Mesothelial cell of epicardium (in vitro differentiated cells): ENCODE data around the gene SINHCAF. TPM values are rescaled to one million over a fixed set of nuclear protein-coding genes. Genes with fewer than 3 reads are reported as not detected.

Experiments
- DNase-seq, 2 experiments: peaks; one replicate each; pipeline ENCODE4 v3.0.0; 2021; ENCODE audit warnings: low spot score in 2 of 2; ENCODE audit not compliant: unreplicated experiment in 2 of 2
- H3K27ac Mint-ChIP-seq: 2 replicates; pipeline ENCODE4 v1.8.0; 2021; ENCODE audit warnings: mixed read lengths
- H3K27me3 Mint-ChIP-seq: 2 replicates; pipeline ENCODE4 v1.8.0; 2021; ENCODE audit warnings: low read depth, mixed read lengths
- H3K36me3 Mint-ChIP-seq: 2 replicates; pipeline ENCODE4 v1.8.0; 2021; ENCODE audit warnings: mixed read lengths
- H3K4me1 Mint-ChIP-seq: 2 replicates; pipeline ENCODE4 v1.8.0; 2021; ENCODE audit warnings: mixed read lengths
- H3K4me3 Mint-ChIP-seq: 2 replicates; pipeline ENCODE4 v1.8.0; 2021; ENCODE audit warnings: mild to moderate bottlenecking, moderate library complexity, mixed read lengths
- H3K9me3 Mint-ChIP-seq: 2 replicates; pipeline ENCODE4 v1.8.0; 2021; ENCODE audit warnings: mixed read lengths
- total RNA-seq: library from RNA; stranded (reverse); gene quantifications from 3 replicates; pipeline ENCODE4 v1.2.1, GENCODE V29; 2021
- TF ChIP-seq, protein P1 (sequence below): fragments of 200-600 bp; sonication (generic); IDR thresholded peaks from one replicate; pipeline ENCODE4 v1.5.0; 2021; ENCODE audit warnings: antibody characterized with exemption; ENCODE audit not compliant: unreplicated experiment

The SINHCAF gene
- total RNA-seq, 1 donor from 2014 or later = 241 TPM

DNA sequence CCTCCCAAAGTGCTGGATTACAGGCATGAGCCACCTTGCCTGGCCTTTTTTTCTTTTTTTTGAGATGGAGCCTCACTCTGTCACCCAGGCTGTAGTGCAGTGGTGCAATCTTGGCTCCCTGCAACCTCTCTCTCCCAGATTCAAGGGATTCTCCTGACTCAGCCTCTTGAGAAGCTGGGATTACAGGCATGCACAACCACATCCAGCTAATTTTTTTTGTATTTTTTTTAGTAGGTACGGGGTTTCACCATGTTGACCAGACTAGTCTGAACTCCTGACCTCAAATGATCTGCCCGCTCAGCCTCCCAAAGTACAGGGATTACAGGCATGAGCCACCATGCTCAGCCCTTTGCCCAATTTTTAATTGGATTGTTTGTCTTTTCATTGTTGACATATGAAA, 58.0 kb downstream of the SINHCAF start:
- Mint-ChIP-seq H3K36me3 (peaks cover 2% of the 10 kb centered on the region), H3K9me3 (no peaks in the 10 kb centered on the region), H3K27me3 (no peaks in the 10 kb centered on the region), H3K4me3 (no peak overlapping the region), H3K4me1 (peaks cover 7% of the 10 kb centered on the region), H3K27ac (no peak overlapping the region)
- no peak for DNase-seq
- TF ChIP-seq, protein P1, sequence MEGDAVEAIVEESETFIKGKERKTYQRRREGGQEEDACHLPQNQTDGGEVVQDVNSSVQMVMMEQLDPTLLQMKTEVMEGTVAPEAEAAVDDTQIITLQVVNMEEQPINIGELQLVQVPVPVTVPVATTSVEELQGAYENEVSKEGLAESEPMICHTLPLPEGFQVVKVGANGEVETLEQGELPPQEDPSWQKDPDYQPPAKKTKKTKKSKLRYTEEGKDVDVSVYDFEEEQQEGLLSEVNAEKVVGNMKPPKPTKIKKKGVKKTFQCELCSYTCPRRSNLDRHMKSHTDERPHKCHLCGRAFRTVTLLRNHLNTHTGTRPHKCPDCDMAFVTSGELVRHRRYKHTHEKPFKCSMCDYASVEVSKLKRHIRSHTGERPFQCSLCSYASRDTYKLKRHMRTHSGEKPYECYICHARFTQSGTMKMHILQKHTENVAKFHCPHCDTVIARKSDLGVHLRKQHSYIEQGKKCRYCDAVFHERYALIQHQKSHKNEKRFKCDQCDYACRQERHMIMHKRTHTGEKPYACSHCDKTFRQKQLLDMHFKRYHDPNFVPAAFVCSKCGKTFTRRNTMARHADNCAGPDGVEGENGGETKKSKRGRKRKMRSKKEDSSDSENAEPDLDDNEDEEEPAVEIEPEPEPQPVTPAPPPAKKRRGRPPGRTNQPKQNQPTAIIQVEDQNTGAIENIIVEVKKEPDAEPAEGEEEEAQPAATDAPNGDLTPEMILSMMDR = no peak

- TF ChIP-seq, protein P1 = no peak
- DNase-seq = no peak
- Mint-ChIP-seq H3K4me1 (peaks cover 5% of the 10 kb centered on the region), H3K9me3 (no peaks in the 10 kb centered on the region), H3K27me3 (no peaks in the 10 kb centered on the region), H3K27ac (no peak overlapping the region), H3K4me3 (no peak overlapping the region), H3K36me3 (peaks cover 2% of the 10 kb centered on the region)
Measured at GRCh38 chr12:31265722-31266121, 60.2 kb downstream of the SINHCAF start.

- no peak overlapping the region for H3K27ac Mint-ChIP-seq
- no peaks in the 10 kb centered on the region for H3K36me3 Mint-ChIP-seq
- no peak overlapping the region for H3K4me3 Mint-ChIP-seq
- DNase-seq = no peak
- H3K27me3 Mint-ChIP-seq = no peaks in the 10 kb centered on the region
- no peaks in the 10 kb centered on the region for H3K9me3 Mint-ChIP-seq
- peaks cover 4% of the 10 kb centered on the region for H3K4me1 Mint-ChIP-seq
- TF ChIP-seq, protein P1 = no peak
Measured at GRCh38 chr12:31263661-31264060, 62.3 kb downstream of the SINHCAF start.

DNA sequence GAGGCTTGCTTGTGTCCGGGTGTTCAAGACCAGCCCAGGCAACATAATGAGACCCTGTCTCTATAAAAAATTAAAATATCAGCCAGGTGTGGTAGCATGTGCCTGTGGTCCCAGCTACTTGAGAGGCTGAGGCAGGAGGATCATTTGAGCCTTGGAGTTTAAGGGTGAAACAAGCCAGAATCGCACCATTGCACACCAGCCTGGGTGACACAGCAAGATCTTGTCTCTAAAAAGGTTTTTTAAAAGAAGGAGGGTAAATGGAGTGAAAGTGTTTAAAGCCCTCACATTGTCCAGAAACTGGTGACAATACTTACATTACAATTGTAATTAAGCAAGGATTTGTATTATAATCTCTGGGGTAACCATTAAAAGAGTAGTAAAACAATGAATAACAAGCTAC, 64.2 kb downstream of the SINHCAF start:
- DNase-seq = no peak
- no peak overlapping the region for H3K27ac Mint-ChIP-seq
- no peaks in the 10 kb centered on the region for H3K27me3 Mint-ChIP-seq

DNA sequence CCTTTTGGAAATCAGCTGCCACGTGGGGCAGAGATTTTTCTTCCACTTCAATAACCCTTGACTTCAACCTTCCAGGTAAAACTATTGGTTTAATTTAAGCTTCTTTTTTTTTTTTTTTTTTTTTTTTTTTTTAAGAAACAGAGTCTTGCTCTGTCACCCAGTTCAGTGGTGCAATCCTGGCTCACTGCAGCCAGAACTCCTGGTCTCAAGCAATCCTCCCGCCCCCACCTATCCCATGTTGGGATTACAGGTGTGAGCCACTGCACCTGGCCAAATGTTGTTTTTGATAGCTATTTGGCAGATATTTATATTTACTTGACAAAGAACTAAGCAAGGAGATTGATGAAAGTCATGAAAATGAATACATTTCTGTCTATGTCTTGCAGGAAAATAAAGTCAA, 65.1 kb downstream of the SINHCAF start:
- Mint-ChIP-seq H3K27ac (no peak overlapping the region), H3K4me3 (no peak overlapping the region), H3K4me1 (peaks cover 4% of the 10 kb centered on the region), H3K27me3 (no peaks in the 10 kb centered on the region), H3K9me3 (no peaks in the 10 kb centered on the region), H3K36me3 (no peaks in the 10 kb centered on the region)
- TF ChIP-seq, protein P1 = no peak
- DNase-seq = no peak

More for the DNA sequence above, 64.2 kb downstream of the SINHCAF start:
- peaks cover 4% of the 10 kb centered on the region for H3K4me1 Mint-ChIP-seq
- TF ChIP-seq, protein P1 = no peak
- H3K4me3 Mint-ChIP-seq = no peak overlapping the region
- H3K9me3 Mint-ChIP-seq = no peaks in the 10 kb centered on the region
- no peaks in the 10 kb centered on the region for H3K36me3 Mint-ChIP-seq
